Dermis blood vessel endothelial cell (primary cell): ENCODE data around the gene RTTN. TPM values are rescaled to one million over a fixed set of nuclear protein-coding genes. Genes with fewer than 3 reads are reported as not detected.
A peak's percentile ranks its signal among the peaks of the same experiment; 100 is the strongest.
"Not testable (repeated sequence)": the region's sequence is repeated elsewhere in the genome, so short reads cannot be mapped to it uniquely, and the experiment has no call there.

ENCODE experiments used
- DNase-seq: peaks from one replicate; pipeline ENCODE4 v3.0.0; 2010
- total RNA-seq: library from RNA; depleted of rRNA; stranded (reverse); fragments of >200 nt; gene quantifications from 2 replicates; pipeline ENCODE4 v1.2.3, GENCODE V29; 2014

Gene RTTN, protein sequence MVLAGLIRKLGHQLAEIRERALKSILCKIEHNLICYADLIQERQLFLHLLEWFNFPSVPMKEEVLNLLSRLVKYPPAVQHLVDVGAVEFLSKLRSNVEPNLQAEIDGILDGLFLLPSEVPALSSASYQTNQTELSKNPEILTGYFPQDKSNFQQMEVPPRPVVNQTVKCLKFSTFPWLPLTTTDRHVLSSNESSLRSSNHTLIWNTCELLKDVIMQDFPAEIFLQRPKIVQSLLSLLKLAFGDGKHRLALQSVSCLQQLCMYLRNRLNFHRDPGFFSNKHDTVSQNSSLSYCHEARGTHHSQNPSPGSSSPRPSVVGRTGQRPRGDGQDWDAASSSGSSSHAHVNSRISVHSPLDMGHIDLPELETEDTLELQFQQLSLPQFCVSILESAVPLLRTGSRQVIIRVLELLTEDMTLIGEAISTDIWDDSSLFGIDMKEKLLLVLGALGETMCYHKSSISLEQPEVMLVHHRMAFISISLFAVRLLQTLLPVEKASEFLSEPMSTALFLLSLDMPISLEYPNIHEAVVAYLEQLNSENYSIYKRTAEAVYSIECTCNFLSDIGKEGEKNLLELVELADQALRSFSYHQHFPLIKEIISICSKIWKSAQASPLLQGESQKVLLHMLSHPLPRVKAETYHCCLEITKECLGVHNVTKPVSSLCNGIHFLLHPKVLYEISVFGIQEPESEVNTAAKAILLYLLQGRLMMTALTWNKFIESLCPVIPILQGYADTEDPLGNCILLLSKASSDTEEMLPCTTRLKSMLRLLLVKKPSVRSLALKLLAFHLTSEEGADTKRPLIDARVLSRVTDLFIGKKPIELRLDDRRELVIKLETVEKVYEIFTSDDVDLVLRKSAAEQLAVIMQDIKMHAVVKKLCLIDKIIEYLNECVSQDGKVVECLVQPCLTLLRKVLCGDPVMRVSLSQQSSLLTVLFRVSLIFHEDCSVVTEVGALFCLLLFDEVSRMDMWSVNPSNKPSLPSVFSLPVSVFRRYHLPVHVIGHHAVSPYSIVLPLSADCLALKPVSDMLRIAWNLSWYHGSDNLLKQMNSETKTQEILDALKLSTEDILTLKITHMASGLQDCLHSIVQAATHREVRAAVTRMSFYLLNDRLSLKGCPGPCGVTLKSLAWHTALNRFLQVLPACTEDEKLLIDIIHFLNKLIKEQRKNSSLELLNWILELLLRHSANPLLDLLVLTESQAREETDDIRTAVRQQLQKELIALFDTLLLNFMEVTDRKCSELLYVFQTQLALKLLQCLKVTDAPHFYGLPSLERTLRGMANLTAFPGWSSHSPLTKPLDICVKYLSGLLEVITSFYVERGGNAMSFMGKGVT (N-terminal part only)
- total RNA-seq, result 13.1 and 23.9 TPM in 2 replicates

DNA sequence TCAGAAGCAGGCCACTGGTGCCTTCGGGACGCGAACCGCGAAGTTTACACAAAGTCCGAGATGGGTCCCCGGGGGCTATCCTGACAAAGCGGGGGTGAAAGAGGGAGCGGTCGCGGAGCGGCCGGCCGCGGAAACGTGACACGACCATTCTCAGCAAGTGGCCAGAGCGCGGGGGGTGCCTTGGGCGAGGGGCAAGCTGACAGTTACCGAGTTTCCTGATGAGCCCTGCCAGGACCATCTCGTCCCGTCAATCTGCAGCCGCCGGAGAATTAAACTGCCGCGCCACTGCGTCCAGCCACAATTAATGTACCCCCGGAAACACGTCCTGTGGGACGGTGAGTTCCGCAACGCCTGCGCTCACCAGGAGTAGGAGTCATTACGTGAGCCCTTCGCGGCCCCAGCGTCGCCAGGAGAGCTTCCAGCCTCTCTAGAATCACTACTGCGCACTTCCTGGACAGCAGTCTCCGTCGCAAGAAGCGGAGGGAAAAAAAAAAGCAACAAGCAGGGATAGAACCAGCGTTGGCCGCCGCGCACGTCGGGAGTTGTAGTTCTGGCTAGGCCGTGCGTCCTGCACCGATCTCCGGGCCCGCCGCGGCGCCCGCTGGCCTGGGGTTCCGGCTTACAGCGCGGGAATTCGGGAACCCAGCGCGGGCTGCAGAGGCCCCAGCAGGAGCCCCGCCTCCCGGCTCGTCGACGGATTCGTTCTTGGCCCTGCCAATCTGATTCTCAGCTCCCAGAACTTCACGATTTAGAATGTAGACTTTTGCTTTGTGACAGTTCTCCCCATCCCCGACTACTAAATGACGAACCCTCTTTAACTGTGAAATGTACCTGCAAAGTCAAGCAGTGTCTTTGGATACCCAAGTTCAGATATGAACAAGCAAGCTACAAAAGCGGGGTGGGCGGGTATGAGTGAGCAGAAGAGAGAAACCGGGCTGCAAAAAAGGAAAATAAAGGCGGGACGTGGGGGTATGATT is at the start of gene RTTN:
Gene RTTN (minus strand): TSS at position 267 of the 977 bp plus-strand sequence. CDS start 29 bp downstream, at position 238.
- peak; percentile 97 for DNase-seq

DNA sequence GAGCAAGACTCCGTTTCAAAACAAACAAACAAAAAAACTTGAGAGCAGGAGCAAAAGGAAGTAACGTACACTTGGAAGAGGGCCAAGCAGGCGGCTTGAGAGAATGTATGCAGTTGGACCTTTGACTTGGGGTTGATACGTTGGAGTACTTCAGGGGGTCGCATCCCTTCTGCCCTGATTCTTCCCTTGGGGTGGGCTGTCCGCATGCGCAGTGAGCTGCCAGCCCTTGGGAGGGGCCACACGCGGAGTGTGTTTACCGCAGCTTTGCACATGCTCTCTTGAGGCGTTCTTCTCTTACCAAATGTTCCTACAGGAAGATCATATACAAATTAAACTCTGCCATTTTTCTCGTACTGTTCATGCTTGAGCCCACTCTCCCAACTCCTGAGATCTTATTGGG is 45.3 kb upstream of the RTTN start:
- no peak for DNase-seq

DNA sequence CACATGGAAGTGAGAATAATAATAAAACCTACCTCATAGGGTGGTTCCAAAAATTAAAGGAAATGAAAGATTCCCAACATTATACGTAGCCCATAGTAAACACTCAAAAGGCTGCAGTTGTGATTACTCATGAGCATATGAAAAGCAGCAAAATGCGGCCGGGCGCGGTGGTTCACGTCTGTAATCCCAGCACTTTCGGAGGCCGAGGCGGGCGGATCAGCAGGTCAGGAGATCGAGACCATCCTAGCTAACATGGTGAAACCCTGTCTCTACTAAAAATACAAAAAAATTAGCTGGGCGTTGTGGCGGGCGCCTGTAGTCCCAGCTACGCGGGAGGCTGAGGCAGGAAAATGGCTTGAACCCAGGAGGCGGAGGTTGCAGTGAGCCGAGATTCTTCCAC is 44.4 kb upstream of the RTTN start:
- not testable (repeated sequence) for DNase-seq

DNA sequence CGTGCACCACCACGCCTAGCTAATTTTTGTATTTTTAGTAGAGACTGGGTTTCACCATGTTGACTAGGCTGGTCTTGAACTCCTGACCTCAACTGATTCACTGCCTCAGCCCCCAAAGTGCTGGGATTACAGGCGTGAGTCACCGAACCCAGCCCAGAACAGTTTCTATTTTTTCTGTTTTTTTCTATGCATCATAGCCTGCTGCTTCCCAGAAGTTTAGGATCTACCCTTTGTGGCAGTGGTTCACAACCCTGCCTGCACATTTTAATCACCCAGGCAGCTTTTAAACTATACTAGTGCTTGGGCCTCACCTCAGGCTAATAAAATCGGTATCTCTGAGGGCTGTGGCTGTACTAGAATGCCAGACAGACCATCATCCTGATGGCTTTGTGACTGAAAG is 43.6 kb upstream of the RTTN start:
- no peak for DNase-seq

DNA sequence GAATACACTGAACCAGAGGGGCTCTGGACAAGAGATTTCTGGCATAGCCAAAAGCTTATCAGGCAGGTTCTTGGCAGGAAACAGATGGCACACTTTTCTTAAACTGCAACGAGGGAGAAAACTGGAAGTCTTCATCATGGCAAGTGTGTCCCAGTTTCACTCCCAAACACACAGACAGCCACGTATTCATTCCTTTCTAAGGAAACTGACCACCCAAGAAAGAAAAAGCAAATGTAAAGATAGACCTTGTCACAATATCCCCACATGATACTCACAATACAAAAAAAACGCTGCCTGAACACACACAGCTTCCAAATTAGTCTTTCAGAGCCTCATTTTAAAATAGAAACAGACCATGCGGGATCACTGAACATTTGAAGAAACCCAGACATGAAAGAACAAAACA is 40.6 kb upstream of the RTTN start:
- peak; percentile 26 for DNase-seq

DNA sequence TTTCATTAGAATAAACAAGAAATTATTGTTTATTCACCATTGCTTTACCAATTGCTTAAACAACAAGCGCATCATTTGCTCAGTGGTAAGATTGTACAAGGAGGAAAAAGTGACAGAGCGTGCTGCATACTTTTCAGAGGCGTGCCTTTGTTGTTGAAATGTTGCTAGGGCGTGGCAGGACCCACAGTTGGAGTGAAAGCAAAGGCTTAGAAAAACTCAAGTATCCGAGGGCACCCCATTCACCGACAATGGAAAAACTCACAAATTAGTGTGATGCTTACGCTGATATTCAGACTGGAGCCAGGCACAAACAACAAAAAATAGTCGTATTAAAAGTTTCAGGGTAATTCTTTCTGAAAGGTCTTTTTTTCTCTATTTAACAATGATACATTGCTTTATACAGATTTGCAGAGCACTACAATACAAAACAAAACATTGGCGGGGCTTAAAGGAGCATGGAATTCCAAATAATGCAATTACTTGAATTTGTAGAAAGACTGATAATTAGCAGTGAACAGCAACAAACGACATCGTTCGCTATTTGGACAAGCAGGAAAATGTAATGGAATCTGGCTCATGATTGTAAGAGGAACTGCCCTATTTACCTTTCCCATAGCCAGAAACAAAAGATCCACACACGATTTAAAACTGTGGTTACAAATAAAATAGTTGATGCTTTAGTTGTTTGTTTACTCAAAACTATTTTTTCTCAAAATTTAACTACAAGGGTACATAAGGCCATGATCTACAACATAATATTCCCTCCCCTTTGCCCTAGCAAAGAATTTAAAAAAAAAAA is 37.8 kb upstream of the RTTN start:
- peak; percentile 29 for DNase-seq

DNA sequence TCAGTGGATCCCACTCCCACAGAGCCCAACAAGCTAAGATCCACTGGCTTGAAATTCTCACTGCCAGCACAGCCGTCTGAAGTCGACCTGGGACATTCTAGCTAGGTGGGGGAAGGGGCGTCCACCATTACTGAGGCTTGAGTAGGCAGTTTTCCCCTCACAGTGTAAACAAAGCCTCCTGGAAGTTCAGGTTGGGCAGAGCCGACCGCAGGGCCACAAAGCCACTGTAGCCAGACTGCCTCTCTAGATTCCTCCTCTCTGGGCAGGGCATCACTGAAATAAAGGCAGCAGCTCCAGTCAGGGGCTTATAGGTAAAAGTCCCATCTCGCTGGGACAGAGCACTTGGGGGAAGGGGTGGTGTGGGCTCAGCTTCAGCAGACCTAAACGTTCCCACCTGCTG is 31.4 kb upstream of the RTTN start:
- not testable (repeated sequence) for DNase-seq

DNA sequence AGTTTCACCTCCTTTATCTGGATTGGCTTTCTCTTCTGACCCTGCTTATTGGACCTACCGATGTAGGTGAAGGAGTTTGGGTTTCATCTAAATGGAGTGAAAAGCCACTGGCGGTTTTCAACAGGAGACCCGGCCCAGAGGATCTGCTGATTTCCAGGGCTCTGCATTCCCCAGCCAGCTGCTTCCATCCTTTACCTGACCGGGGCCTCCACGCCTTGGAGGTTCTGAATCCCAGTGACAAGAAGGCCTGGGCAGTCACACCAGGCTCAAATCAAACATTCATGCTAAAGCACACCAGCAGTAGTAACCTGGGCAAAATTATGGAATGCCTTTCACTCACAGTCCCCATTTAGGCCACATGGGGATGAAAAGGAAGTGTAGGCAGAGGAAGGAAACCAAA is 30.0 kb upstream of the RTTN start:
- DNase-seq, result peak; percentile 9

DNA sequence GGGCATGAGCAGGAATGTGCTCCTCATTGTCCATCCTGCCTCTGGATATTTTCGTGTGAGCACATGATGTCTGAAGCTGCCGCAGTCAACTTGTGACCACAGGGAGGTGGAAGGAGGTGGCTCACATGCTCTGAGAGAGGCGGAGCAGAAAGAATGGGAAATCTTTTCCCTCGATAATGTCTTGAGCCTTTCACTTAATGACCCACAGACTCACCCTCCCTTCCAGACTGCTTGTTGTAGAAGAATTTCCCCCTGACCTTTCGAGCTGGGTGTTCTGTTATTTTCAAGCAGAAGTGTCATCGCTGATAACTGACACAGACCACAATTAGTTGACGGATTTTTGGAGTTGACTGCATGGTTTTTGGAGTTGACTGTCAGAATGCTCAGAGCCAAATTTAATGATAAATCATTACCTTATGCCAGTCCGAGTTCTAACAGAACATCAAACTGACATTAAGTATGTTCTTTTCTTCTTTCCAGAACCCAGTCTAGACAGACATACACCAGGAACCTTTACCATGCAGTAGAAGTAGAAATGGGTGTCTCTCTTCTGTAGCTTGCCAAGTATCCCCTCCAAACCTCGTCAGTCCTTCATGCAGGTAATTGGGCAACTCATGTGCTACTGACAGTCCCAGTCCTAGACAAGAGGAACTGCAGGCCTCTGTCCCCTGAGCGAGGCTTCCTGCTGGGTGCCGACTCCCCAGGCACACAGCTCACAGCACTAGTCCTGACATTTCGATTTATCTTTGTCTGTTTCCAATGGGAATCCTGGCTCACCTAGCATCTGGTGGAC is 29.4 kb upstream of the RTTN start:
- peak; percentile 26 for DNase-seq

DNA sequence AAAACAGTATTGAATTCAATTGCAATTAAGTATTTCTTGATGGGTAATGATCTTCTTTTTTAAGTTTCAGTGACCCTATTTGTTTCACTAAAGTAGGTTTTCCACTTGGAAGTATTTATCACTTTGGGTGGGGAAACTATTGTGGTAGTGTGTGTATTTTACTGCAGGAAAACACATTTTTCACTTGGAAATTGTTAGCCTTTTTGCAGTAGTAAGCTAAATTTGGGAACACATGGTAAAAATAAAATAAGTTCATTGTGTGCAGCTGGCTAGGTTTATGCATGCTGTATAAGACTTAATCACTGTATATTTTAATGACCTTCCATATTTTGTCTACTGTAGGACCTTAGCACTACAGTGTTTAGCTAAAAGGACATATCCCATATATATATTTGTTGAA is 28.5 kb upstream of the RTTN start:
- DNase-seq, result no peak

DNA sequence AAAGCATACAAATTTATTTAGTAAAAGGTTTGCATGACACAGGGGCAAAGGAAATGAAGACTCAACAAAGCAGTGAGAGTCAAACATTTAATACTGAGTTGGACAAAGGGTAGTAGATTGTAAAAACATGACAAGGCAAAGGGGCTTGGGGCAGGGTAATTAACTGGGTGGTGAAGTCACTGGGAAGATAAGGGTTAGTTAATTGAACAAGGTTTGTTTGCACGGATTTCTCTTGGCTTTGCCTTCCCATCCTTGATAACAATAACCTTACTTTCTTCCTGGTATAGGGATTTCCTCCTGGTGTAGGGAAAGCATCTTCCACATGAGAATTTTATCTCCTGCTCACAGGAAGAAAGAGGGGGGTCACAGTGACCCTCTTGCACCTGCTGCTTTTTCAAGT is 26.8 kb upstream of the RTTN start:
- DNase-seq, result no peak

DNA sequence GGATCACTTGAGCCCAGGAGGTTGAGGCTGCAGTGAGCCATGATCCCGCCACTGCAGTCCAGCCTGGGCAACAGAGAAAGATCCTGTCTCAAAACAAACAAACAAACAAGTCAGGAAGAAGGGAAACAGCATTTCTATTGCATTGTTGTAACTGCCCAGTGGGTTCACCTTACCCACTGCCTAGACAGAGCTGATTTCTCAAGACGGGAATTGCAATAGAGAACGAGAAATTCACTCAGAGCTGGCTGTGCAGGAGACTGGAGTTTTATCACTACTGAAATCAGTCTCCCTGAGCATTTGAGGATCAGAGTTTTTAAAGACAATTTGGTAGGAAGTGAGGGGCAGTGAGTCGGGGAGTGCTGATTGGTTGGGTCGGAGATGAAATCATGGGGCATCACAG is 24.2 kb upstream of the RTTN start:
- no peak for DNase-seq

DNA sequence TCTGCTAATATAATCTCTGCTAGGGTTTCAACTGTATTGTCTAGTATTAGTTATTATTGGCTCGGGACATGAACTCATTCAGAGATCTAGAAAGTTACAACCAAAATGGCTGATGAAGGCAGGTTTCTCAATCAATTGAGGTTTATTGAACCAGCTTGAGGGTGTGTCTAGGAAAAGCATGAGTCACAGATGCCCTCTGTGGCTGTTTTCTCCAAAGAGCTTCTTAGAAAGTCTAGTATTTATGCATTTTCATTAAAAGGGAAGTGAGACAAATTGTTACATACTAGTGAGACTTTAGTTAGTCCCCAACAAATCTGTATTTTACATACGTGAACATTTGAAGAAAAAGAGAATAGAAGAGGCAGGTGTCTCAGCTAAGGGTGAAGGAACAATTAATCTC is 23.0 kb upstream of the RTTN start:
- DNase-seq, result no peak

DNA sequence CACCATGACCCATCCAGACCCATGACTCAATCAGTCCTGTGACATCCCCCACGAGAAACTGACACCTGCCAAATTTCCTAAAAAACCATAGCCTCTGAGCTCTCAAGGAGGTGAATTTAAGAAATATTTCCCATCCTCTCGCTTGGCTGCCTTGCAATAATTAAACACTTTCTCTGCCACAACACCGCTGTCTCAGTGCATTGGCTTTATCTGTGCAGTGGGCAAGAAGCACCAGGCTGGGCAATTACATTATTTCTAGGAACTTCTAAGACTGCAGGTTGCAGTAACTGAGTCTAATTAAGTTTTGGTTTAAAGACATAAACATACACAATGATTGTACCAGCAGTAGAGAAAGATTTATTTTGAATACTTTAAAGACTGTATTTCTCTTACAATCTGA is 22.0 kb upstream of the RTTN start:
- DNase-seq, result no peak

DNA sequence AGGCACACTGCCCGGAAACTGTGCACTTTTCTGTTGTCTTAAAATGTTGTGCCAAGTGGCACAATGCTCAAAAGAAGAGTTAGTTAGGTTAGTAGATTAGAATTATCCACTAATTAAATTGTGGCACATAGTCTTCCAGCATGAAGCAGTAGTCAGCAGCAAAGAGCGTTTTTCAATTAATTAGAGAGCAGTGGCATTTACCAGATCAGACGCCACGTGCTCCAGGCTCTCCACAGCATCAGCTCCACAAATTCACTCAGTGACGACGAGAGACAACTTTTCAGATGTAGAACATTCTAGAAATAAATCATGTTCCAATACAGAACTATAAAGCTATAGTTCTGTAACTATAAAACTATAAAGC is 16.4 kb upstream of the RTTN start:
- DNase-seq, result no peak

DNA sequence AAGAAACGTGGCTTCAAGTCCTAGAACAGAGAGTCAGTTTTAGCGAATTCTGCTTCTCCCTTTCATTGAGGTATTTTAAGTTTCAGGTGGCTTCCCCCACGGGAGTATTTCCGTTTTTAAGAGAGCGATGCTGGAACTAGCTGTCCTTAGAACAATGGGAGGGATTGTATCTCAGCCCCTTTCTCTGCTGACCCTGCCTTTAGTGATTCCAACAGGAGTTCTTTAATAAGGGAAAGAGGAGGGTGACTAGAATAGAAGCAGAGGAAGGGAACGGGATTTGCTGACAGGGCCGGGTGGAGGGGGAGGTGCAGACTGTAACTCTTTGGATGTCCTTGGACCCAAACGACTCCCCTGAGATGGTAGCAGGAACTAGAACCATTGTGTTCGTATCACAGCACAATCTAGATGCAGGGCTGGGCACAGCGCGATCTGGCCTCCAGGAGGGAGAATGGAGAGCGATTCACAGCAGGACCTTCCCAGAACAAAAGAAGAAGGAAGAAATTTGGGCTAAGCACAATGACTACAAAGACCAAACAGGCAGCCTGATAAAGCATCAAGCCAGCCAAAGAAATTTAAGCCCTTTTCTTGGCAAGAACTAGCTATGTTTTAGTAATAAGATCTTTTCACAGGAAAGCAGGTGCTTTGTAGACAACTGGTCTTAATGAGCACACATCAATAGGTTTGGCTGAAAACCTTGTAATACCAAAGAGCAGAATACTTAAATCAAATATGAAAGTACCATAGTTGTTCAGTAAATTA is 15.8 kb upstream of the RTTN start:
- DNase-seq, result no peak

DNA sequence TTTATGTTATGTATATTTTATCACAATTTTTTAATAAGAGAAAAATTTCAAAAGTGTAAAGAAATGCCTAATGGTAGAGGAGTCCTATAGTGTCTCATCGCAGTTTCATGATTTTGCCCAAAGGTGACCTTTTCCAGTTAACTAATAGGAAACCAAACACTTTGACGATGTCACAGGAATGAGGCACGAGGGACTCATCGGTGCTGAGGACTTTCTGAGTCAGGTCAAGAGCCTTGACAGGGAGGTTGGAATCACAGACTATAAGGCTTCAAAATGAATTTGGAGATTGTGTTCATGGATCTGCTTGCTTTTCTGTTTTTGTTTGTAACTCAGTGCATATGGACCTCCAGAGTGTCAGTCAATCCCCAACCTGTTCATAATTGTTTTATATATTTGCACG is 15.1 kb upstream of the RTTN start:
- DNase-seq, result no peak

DNA sequence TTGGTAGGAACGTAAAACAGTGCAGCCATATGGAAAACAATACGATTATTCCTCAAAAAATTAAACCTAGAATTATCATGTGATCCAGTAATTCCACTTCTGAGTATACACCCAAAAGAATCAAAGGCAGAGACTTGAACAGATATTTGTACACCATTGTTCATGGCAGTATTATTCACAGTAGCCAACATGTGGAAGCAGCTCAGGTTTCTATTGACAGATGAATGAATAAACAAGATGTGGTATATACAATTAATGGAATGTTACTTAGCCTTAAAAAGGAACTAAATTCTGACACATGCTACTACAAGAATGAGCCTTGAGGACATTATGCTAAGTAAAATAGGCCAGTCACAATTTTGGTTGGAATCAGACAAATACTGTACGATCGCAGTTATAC is 14.2 kb upstream of the RTTN start:
- DNase-seq, result no peak

DNA sequence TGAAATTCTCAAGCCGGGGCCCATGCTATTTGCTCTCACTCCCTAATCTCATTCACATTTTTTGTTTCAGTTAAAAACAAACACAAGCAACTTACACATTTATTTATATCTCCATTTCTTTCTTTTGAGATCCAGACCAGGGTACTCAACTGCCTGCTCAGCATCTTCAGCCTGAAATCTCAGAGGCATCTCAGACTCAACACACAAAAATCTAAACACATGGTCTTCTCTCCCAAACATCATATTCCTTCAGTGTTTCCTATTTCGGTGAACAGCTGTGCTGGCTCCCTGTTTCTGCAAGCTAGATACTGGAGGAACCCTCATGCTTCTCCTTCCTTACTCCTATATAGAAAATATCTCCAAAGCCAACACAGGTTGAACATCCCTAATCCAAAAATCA is 11.3 kb upstream of the RTTN start:
- DNase-seq, result no peak
